Neural crest cell (in vitro differentiated cells): ENCODE results near the gene MAN2B2. TPM values are rescaled to one million over a fixed set of nuclear protein-coding genes. Genes with fewer than 3 reads are reported as not detected.

Experiments
- DNase-seq: peaks from one replicate; pipeline ENCODE4 v3.0.0; 2021; ENCODE audit warnings: low read depth, mixed read lengths, low spot score
- H3K27ac Mint-ChIP-seq: one replicate; pipeline ENCODE4 v1.8.0; 2021; ENCODE audit warnings: mild to moderate bottlenecking, mixed read lengths; ENCODE audit not compliant: unreplicated experiment
- H3K27me3 Mint-ChIP-seq: 2 replicates; pipeline ENCODE4 v1.8.0; 2021; ENCODE audit warnings: low read depth, mild to moderate bottlenecking, mixed read lengths
- H3K36me3 Mint-ChIP-seq: 2 replicates; pipeline ENCODE4 v1.8.0; 2021; ENCODE audit warnings: low read depth, mild to moderate bottlenecking, mixed read lengths
- H3K4me1 Mint-ChIP-seq: 2 replicates; pipeline ENCODE4 v1.8.0; 2021; ENCODE audit warnings: mixed read lengths
- H3K4me3 Mint-ChIP-seq: one replicate; pipeline ENCODE4 v1.8.0; 2021; ENCODE audit warnings: mild to moderate bottlenecking, mixed read lengths
- H3K9me3 Mint-ChIP-seq: 2 replicates; pipeline ENCODE4 v1.8.0; 2021; ENCODE audit warnings: mixed read lengths
- CTCF ChIP-seq: fragments of 200-600 bp; sonication (generic); conservative IDR thresholded peaks from 2 replicates; pipeline ENCODE4 v1.5.0; 2021; ENCODE audit warnings: antibody characterized with exemption, mild to moderate bottlenecking
- total RNA-seq: library from RNA; stranded (reverse); gene quantifications from 2 replicates; pipeline ENCODE4 v1.2.1, GENCODE V29; 2021

MAN2B2 gene
- total RNA-seq, 1 donor from 2014 or later = 9.4 TPM

GRCh38 chr4:6609415-6610079, 34.6 kb downstream of the MAN2B2 start:
- Mint-ChIP-seq H3K4me1 (no peaks in the 10 kb centered on the region), H3K36me3 (peaks cover 24% of the 10 kb centered on the region), H3K9me3 (peaks cover 3% of the 10 kb centered on the region), H3K27ac (no peak overlapping the region), H3K27me3 (no peaks in the 10 kb centered on the region), H3K4me3 (no peak overlapping the region)
- no peak for TF ChIP-seq CTCF
- DNase-seq = no peak

- no peak for DNase-seq
- no peak overlapping the region for H3K4me3 Mint-ChIP-seq
- no peak overlapping the region for H3K27ac Mint-ChIP-seq
- H3K36me3 Mint-ChIP-seq = peaks cover 13% of the 10 kb centered on the region
- H3K4me1 Mint-ChIP-seq = no peaks in the 10 kb centered on the region
- no peak for TF ChIP-seq CTCF
- H3K9me3 Mint-ChIP-seq = no peaks in the 10 kb centered on the region
- no peaks in the 10 kb centered on the region for H3K27me3 Mint-ChIP-seq
Observed at GRCh38 chr4:6610856-6611430, 36.0 kb downstream of the MAN2B2 start.

GRCh38 chr4:6612961-6613675, 38.1 kb downstream of the MAN2B2 start:
- no peak for TF ChIP-seq CTCF
- H3K27ac Mint-ChIP-seq = peak overlapping the region; percentile 50
- peaks cover 13% of the 10 kb centered on the region for H3K36me3 Mint-ChIP-seq
- no peaks in the 10 kb centered on the region for H3K9me3 Mint-ChIP-seq
- no peaks in the 10 kb centered on the region for H3K4me1 Mint-ChIP-seq
- DNase-seq = no peak
- H3K4me3 Mint-ChIP-seq = no peak overlapping the region
- no peaks in the 10 kb centered on the region for H3K27me3 Mint-ChIP-seq

- no peaks in the 10 kb centered on the region for H3K4me1 Mint-ChIP-seq
- no peaks in the 10 kb centered on the region for H3K27me3 Mint-ChIP-seq
- no peak for TF ChIP-seq CTCF
- no peak for DNase-seq
- H3K27ac Mint-ChIP-seq = no peak overlapping the region
- H3K9me3 Mint-ChIP-seq = no peaks in the 10 kb centered on the region
- H3K4me3 Mint-ChIP-seq = no peak overlapping the region
- H3K36me3 Mint-ChIP-seq = peaks cover 8% of the 10 kb centered on the region
Observed at GRCh38 chr4:6613676-6614651, 39.0 kb downstream of the MAN2B2 start.

GRCh38 chr4:6614701-6615230, 39.8 kb downstream of the MAN2B2 start:
- peaks cover 8% of the 10 kb centered on the region for H3K36me3 Mint-ChIP-seq
- DNase-seq = no peak
- H3K27me3 Mint-ChIP-seq = no peaks in the 10 kb centered on the region
- H3K4me3 Mint-ChIP-seq = no peak overlapping the region
- no peaks in the 10 kb centered on the region for H3K4me1 Mint-ChIP-seq
- H3K9me3 Mint-ChIP-seq = no peaks in the 10 kb centered on the region
- no peak overlapping the region for H3K27ac Mint-ChIP-seq
- no peak for TF ChIP-seq CTCF
